GM12891 (cell line): ENCODE measurements around the gene CARNS1.

Source experiments
- DNase-seq: peaks from one replicate; pipeline ENCODE4 v3.0.0; 2011; ENCODE audit warnings: low spot score; ENCODE audit not compliant: insufficient read length
- FAIRE-seq: peaks from 2 replicates; lab custom pipeline; 2011; peaks lifted over from hg19 to GRCh38; lab: Jason Lieb, UNC
- PAX5 ChIP-seq: IDR thresholded peaks from 2 replicates; pipeline ENCODE4 v1.6.1; 2011; ENCODE audit warnings: low read length, moderate library complexity, mild to moderate bottlenecking; ENCODE audit not compliant: insufficient read depth, severe bottlenecking
- POLR2A ChIP-seq: IDR thresholded peaks from 2 replicates; pipeline ENCODE4 v1.6.1; 2011; ENCODE audit warnings: low read depth, low read length, control low read depth
- POLR2AphosphoS5 ChIP-seq: IDR thresholded peaks from 2 replicates; pipeline ENCODE4 v1.6.1; 2011; ENCODE audit warnings: low read depth, low read length, control low read depth
- POU2F2 ChIP-seq: IDR thresholded peaks from 2 replicates; pipeline ENCODE4 v1.6.1; 2011; ENCODE audit warnings: low read depth, mild to moderate bottlenecking, control low read depth, low read length, moderate library complexity
- SPI1 ChIP-seq: IDR thresholded peaks from 2 replicates; pipeline ENCODE4 v1.6.1; 2011; ENCODE audit warnings: low read depth, low read length, control low read depth
- TAF1 ChIP-seq: IDR thresholded peaks from 2 replicates; pipeline ENCODE4 v1.6.1; 2011; ENCODE audit warnings: low read depth, low read length, control low read depth

Gene CARNS1

DNA sequence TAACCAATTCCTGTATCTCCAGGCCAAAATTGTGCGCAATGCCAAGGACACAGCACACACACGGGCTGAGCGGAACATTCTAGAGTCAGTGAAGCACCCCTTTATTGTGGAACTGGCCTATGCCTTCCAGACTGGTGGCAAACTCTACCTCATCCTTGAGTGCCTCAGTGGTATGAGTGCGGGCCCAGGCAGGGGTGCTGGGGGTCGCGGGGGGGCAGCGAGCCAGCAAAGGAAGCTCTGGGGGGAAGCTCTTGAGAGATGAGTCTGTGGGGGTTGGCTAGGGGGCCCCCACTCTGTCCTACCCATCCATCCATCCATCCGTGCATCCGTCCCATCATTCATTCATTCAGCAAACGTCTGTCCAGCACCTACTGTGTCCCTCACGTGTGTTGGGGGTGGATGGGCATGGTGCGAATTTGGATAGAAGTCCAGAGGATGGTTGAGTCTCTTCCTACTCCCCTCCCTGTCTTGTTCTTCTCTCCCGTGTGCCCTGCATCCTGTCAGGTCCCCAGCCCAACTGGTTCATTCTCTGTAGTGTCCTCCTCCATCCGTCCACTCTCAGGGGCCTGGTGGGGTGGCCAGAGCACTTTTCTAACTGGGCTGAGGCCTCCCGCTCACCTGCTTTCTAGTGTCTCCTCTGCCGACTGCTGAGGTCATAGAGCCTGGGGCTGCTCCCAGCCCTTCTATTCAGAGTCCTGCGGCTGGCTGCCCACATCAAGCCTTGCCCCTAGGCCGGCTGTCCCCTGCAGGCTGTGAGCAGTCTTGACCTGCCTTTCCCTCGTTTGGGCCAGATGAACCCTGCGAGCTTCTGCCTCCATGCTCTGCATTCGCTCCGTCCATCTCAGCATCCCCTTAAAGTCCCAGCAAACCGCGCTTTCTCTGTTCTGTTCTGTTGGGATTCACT is 16.1 kb downstream of the CARNS1 start:
- FAIRE-seq (no peak), DNase-seq (no peak)
- TF ChIP-seq POU2F2 = no peak
- TF ChIP-seq TAF1 = no peak
- TF ChIP-seq POLR2A = peak; percentile 80
- no peak for TF ChIP-seq PAX5
- 0 out of 2 replicates have a peak, but pooled peaks have one; percentile 46 for TF ChIP-seq POLR2AphosphoS5

DNA sequence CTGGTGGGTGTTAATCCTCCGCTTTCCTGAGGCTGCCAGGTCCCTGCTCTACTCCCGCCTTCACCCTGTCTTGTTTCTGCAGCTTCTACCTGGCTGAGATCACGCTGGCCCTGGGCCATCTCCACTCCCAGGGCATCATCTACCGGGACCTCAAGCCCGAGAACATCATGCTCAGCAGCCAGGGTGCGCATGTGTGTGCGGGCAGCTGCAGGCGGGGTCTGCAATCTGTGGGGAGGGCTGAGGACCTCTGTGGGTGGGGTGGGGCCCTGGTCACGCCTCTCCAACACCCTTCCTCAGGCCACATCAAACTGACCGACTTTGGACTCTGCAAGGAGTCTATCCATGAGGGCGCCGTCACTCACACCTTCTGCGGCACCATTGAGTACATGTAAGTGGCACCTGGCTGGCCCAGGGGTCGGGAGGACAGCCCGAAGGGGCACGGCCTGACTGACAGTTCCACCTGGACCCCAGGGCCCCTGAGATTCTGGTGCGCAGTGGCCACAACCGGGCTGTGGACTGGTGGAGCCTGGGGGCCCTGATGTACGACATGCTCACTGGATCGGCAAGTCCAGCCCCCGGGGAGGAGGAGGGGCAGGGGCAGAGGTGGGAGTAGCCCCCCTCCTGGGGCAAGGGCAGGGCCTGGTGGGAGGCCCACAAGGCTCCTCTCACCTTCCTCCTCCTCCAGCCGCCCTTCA is 17.3 kb downstream of the CARNS1 start:
- DNase-seq (no peak), FAIRE-seq (no peak)
- peak; percentile 5; the same call in 1 of the 2 replicates for TF ChIP-seq POLR2A
- TF ChIP-seq POLR2AphosphoS5 = no peak; the same call in 1 of the 2 replicates
- no peak for TF ChIP-seq SPI1
- TF ChIP-seq PAX5 = no peak

DNA sequence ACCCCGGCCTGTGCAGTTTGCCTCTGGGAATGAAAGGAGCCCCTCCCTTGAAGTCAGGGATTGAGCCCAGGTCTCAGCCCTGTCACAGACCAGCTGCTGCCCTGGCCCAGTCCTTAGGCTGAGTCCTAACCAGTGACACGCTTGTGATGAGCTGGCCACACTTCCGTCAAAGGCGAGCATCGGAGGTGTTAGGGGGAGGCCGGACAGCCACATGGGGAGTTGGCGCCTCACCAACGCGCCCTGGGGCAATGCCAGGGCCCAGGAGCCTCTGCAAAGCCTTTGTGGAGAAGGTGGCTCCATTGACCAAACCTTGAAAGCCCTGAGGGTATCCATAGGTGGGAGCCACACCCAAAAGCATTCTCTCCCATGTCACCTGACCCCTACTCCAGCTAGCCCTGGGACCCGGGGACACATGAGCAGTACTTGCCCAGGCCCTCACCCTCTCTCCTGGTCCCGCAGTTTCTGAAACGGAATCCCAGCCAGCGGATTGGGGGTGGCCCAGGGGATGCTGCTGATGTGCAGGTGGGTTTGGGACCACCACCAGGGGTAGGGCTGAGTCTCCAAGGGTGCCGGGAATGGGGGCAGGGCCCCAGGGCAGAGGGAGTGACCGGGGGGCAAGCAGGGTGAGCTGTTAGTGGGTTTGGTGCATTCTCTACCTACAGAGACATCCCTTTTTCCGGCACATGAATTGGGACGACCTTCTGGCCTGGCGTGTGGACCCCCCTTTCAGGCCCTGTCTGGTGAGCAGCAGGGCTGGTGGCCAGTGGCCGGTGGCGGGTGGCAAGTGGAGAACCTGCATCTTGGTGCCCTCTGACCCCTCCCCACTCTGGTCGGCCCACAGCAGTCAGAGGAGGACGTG is 18.3 kb downstream of the CARNS1 start:
- DNase-seq = no peak
- TF ChIP-seq POLR2AphosphoS5 = 0 out of 2 replicates have a peak, but pooled peaks have one; percentile 4
- peak; percentile 43 for TF ChIP-seq POLR2A
- TF ChIP-seq TAF1 = no peak
- TF ChIP-seq SPI1 = no peak
- TF ChIP-seq PAX5 = no peak
- TF ChIP-seq POU2F2 = no peak; the same call in 1 of the 2 replicates
- FAIRE-seq = peak; percentile 73

DNA sequence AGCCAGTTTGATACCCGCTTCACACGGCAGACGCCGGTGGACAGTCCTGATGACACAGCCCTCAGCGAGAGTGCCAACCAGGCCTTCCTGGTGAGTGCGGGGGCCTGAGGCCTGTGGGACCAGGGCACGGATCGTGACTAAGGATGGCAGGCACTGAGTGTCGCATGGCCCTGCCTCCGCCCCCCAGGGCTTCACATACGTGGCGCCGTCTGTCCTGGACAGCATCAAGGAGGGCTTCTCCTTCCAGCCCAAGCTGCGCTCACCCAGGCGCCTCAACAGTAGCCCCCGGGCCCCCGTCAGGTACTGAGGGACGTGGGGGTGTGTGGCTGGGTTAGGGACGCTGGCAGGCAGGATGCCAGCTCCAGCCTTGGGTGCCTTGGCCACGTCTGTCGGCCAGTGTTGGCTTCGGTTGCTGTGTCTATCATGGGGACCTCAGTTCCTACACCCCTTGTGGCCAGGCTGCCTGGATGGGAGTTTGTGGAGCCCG is 19.0 kb downstream of the CARNS1 start:
- FAIRE-seq (peak; percentile 77), DNase-seq (no peak)
- peak; percentile 97 for TF ChIP-seq POLR2AphosphoS5
- TF ChIP-seq POLR2A = peak; percentile 65; the same call in 1 of the 2 replicates
- no peak for TF ChIP-seq PAX5
- TF ChIP-seq TAF1 = no peak
- TF ChIP-seq SPI1 = no peak
- TF ChIP-seq POU2F2 = peak; percentile 87

DNA sequence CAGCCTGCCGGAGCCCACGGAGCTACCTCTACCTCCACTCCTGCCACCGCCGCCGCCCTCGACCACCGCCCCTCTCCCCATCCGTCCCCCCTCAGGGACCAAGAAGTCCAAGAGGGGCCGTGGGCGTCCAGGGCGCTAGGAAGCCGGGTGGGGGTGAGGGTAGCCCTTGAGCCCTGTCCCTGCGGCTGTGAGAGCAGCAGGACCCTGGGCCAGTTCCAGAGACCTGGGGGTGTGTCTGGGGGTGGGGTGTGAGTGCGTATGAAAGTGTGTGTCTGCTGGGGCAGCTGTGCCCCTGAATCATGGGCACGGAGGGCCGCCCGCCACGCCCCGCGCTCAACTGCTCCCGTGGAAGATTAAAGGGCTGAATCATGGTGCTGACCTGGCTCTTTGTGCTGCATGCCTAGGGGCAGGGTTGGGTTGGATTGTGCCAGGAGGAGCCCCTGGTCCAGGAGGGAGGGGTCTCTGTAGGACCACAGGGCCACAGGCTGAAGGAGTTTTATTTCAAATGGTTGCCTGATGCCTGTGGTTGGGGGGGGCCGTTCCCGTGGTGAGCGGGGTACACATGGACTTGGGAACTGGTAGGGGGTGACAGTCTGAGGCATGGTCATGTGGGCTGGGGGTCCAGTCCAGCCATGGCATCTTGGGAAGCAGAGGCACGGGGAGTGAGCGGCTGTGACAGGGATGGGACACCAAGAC is 19.7 kb downstream of the CARNS1 start:
- no peak for DNase-seq
- peak; percentile 57 for FAIRE-seq
- TF ChIP-seq POLR2A = no peak
- no peak for TF ChIP-seq TAF1
- TF ChIP-seq PAX5 = no peak
- TF ChIP-seq POLR2AphosphoS5 = no peak; the same call in 1 of the 2 replicates
- TF ChIP-seq POU2F2 = no peak
- TF ChIP-seq SPI1 = no peak

DNA sequence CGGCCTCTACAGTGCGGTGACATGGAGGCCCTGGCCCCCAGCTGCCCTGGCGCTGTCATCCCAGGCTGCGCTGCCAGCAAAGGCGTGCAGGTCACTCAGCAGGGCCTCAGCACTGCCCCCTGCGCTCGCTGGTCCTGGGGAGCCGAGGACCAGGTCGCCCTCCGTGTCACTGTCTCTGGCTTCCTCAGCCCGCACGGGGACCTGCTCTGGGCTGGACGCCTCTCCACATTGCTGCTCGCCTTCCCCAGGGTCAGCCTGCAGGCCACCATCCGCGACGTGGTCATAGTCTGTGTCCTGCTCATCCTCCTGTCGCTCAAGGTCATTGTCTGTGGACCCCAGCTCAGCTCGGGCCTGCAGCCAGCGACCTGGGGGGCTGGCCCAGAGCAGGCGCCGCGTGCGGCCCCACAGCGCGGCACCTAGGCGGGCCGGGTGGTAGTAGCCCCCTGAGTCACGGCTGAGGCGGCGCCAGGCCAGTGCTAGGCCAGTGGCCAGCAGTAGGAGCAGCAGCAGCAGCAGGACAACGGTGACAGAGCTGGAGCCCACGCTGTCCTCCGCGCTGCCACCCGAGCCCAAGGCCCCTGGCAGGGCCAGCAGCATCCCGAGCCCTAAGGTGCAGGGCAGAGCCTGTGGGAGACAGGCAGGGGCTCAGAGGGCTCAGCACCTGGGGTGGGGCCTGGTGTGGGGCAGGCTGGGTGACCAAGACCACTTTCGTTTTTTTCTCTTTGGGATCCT is 20.4 kb downstream of the CARNS1 start:
- DNase-seq = no peak
- TF ChIP-seq SPI1 (no peak), POLR2AphosphoS5 (peak; percentile 69; the same call in 1 of the 2 replicates), PAX5 (no peak), POLR2A (peak; percentile 13), POU2F2 (no peak), TAF1 (peak; percentile 10; the same call in 1 of the 2 replicates)
- FAIRE-seq = peak; percentile 54

DNA sequence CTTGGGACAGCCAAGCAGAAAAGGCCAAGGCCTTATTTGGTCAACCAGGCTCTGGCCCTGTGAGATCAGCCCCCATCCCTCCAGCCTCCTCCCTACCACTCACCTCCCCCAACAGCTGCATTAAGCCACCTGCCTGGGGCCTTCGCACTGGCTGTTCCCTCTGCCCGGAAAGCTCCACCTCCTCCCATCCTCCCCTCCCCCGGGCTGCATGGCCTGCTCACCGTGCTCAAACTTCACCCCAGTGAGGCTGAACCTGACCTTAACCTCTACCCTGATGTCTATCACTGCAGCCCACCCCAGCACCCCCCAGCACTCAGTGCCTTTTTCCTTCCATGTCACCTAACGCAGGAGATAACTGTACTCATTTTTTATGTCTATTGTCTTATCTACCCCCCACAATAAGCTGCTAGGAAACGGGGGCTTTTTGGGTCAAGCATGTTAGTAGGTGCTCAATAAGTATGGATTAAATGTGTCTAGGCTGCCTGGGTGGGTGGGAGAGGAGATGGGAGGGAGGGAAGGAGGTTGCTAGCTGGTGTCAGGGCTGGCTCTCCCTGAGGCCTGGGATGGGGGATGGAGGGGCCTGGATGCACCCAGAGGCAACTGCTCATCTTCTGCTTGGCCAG is 21.1 kb downstream of the CARNS1 start:
- peak; percentile 94 for TF ChIP-seq POU2F2
- 0 out of 2 replicates have a peak, but pooled peaks have one; percentile 13 for TF ChIP-seq TAF1
- no peak for TF ChIP-seq PAX5
- peak; percentile 73 for TF ChIP-seq POLR2A
- TF ChIP-seq POLR2AphosphoS5 = no peak; the same call in 1 of the 2 replicates
- no peak for TF ChIP-seq SPI1
- peak; percentile 89 for DNase-seq
- FAIRE-seq = peak; percentile 98
